Measurements from ENCODE around the gene EPHA5.
"Not testable (repeated sequence)": the region's sequence is repeated elsewhere in the genome, so short reads cannot be mapped to it uniquely, and the experiment has no call there.

The EPHA5 gene

GRCh38 chr4:65386927-65387326 lies 283.4 kb downstream of the EPHA5 start:
- intact Hi-C loops (cut with DNase I), result no loop called here
- peak in 2 of 10 donors; percentile 32 to 55 for DNase-seq

GRCh38 chr4:65383589-65384305 lies 286.5 kb downstream of the EPHA5 start:
- intact Hi-C loops (cut with DNase I), result no loop called here
- DNase-seq, result no peak

GRCh38 chr4:65381648-65382047 lies 288.6 kb downstream of the EPHA5 start:
- DNase-seq, result no peak

GRCh38 chr4:65370709-65371108 lies 299.6 kb downstream of the EPHA5 start:
- intact Hi-C loops (cut with DNase I), result no loop called here
- no peak for DNase-seq

More at GRCh38 chr4:65381648-65382047, 288.6 kb downstream of the EPHA5 start:
- intact Hi-C loops (cut with DNase I), result no loop called here

GRCh38 chr4:65367306-65367705 lies 303.0 kb downstream of the EPHA5 start:
- intact Hi-C loops (cut with DNase I), result no loop called here
- DNase-seq, result no peak

- no peak for DNase-seq
- intact Hi-C loops (cut with DNase I), result no loop called here
Observed at GRCh38 chr4:65358914-65359313, 311.4 kb downstream of the EPHA5 start.

- intact Hi-C loops (cut with DNase I), result no loop called here
- no peak for DNase-seq
Observed at GRCh38 chr4:65353098-65353497, 317.2 kb downstream of the EPHA5 start.

GRCh38 chr4:65344278-65344825 lies 325.9 kb downstream of the EPHA5 start:
- DNase-seq, result no peak
- intact Hi-C loops (cut with DNase I), result no loop called here

- intact Hi-C loops (cut with DNase I), result no loop called here
- DNase-seq, result no peak
Observed at GRCh38 chr4:65343342-65343741, 326.9 kb downstream of the EPHA5 start.

- intact Hi-C loops (cut with DNase I), result no loop called here
- no peak for DNase-seq
Observed at GRCh38 chr4:65341557-65341956, 328.7 kb downstream of the EPHA5 start.

GRCh38 chr4:65340382-65341109 lies 329.7 kb downstream of the EPHA5 start:
- intact Hi-C loops (cut with DNase I), result no loop called here
- DNase-seq, result no peak

- intact Hi-C loops (cut with DNase I), result no loop called here
- DNase-seq, result no peak
Observed at GRCh38 chr4:65337371-65337770, 332.9 kb downstream of the EPHA5 start.

GRCh38 chr4:65336465-65336864 lies 333.8 kb downstream of the EPHA5 start:
- DNase-seq, result no peak
- intact Hi-C loops (cut with DNase I), result no loop called here

- no peak for DNase-seq
- intact Hi-C loops (cut with DNase I), result no loop called here
Observed at GRCh38 chr4:65316534-65316933, 353.8 kb downstream of the EPHA5 start.

GRCh38 chr4:65311120-65311519 lies 359.2 kb downstream of the EPHA5 start:
- DNase-seq, result no peak
- intact Hi-C loops (cut with DNase I), result no loop called here

- DNase-seq, result no peak
- intact Hi-C loops (cut with DNase I), result no loop called here
Observed at GRCh38 chr4:65310586-65310985, 359.7 kb downstream of the EPHA5 start.

- intact Hi-C loops (cut with DNase I), result not testable (repeated sequence)
- DNase-seq, result peak in 2 of 10 donors; percentile 52 to 53
Observed at GRCh38 chr4:65308626-65309025, 361.7 kb downstream of the EPHA5 start.

GRCh38 chr4:65302145-65302544 lies 368.1 kb downstream of the EPHA5 start:
- no peak for DNase-seq
- intact Hi-C loops (cut with DNase I), result no loop called here

GRCh38 chr4:65296246-65296645 lies 374.0 kb downstream of the EPHA5 start:
- no peak for DNase-seq
- intact Hi-C loops (cut with DNase I), result no loop called here

GRCh38 chr4:65287071-65287470 lies 383.2 kb downstream of the EPHA5 start:
- no peak for DNase-seq
- intact Hi-C loops (cut with DNase I), result no loop called here
